ENCODE measurements around the gene FCHO1.

The FCHO1 gene

GRCh38 chr19:17835182-17836006 lies 84.1 kb downstream of the FCHO1 start:
- no peak for TF ChIP-seq CTCF (IDR thresholded peaks at IDR 0.05)

DNA sequence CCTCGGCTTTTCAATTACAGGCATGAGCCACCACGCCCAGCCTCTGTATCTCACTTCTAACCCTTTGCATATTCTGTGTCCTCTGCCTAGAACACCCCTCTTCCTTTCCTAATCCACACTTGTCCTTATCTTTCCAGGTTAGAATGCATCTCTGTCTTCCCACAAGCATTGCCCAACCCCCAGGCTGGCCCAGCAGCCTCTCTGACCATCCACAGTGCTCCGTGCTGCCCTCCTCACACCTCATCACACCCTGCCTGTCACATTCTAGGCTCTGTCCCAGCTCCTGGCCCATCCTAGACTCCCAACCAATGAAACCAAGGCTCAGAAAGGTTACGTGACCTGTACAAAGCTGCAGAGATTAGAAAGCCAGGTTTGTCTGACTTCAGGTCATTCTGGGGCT lies 85.3 kb downstream of the FCHO1 start:
- TF ChIP-seq CTCF (IDR thresholded peaks at IDR 0.05) = no peak

DNA sequence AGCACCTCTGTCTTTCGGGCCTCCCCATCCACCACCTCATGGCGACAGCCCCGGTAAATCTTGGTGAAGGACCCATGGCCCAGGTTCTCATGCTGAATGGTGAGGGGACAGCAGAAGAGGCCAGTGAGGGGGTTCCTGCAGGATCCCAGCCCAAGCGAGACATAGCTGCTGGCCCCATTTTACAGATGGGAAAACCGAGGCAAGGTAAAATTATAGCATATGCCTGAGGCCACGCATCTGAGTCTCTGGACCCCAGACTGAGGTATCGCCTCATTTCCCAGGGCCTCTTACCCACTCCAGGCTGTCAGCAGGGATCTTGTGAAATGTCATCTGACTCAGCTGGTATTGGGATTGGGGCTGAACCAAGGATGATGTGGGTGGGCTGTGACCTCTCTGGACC lies 86.7 kb downstream of the FCHO1 start:
- no peak for TF ChIP-seq CTCF (IDR thresholded peaks at IDR 0.05)

Measured in LNCAP (cell line).